HCT116 (cell line): ENCODE measurements around the gene SLC41A3. TPM values are rescaled to one million over a fixed set of nuclear protein-coding genes. Genes with fewer than 3 reads are reported as not detected.

Experiments used
- ATAC-seq: fragments of 200-7000 bp; cut with Tn5 transposase; 2 replicates; pipeline ENCODE4 v1.9.1; 2020; ENCODE audit warnings: mild to moderate bottlenecking, moderate library complexity
- BruUV-seq: library from RNA; stranded (reverse); fragments of 400-500 nt; replicated peaks from 2 replicates; lab custom pipeline; 2021; lab: Mats Ljungman, UMichigan
- CTCF ChIA-PET: fragments of 300-600 bp; sonication (Branson Sonifier 250); formaldehyde crosslinking; loops from one replicate; lab custom pipeline; 2021; ENCODE audit warnings: antibody characterized with exemption; lab: Charles Lee
- POLR2A ChIA-PET: fragments of 300-600, 350-600 bp; sonication (Branson Sonifier 250); formaldehyde crosslinking; loops from one replicate; lab custom pipeline; 2021; ENCODE audit warnings: antibody characterized with exemption; lab: Charles Lee
- RAD21 ChIA-PET, 2 experiments: fragments of 300-600 bp; sonication (Branson Sonifier 250); formaldehyde crosslinking; loops; one replicate each; lab custom pipeline; 2023; ENCODE audit warnings: low total read pairs in 2 of 2; ENCODE audit not compliant: uncharacterized antibody in 2 of 2, unreplicated experiment in 2 of 2, low non-redundant PET in 1 of 2; lab: Charles Lee
- DNase-seq: peaks from one replicate; pipeline ENCODE4 v3.0.0-alpha.2; 2010; ENCODE audit warnings: low read depth, low spot score
- H2AFZ ChIP-seq: fragments of 200-600 bp; shearing (Covaris generic), sonication (generic); 2 replicates; pipeline ENCODE4 v1.6.1; 2017; ENCODE audit warnings: low read depth, mixed run types, mixed read lengths, antibody characterized with exemption, low read length; ENCODE audit not compliant: poor library complexity, severe bottlenecking
- H3K27ac ChIP-seq: 2 replicates; pipeline ENCODE4 v1.5.1; 2012; ENCODE audit warnings: low read depth, low read length
- H3K27me3 ChIP-seq: fragments of 200-600 bp; sonication (generic); 2 replicates; pipeline ENCODE4 v1.6.1; 2016; ENCODE audit warnings: mixed run types, low read length, mixed read lengths; ENCODE audit not compliant: insufficient read depth
- H3K36me3 ChIP-seq, 2 experiments: fragments of 200-500 bp in 1 of 2; fragments of 200-600 bp in 1 of 2; sonication (Bioruptor generic) in 1 of 2; sonication (generic) in 1 of 2; 2 replicates each; pipeline versions ENCODE4 v1.5.1 to v1.6.1; 2014 to 2016; ENCODE audit warnings: low read length in 2 of 2, inconsistent platforms in 1 of 2, mixed read lengths in 1 of 2, mixed run types in 1 of 2; ENCODE audit not compliant: insufficient read depth in 2 of 2, control insufficient read depth in 1 of 2
- H3K4me1 ChIP-seq, 2 experiments: fragments of 200-600 bp in 1 of 2; sonication (generic) in 1 of 2; 2 replicates each; pipeline versions ENCODE4 v1.5.1 to v1.6.1; 2012 to 2017; ENCODE audit warnings: low read length in 2 of 2, inconsistent platforms in 1 of 2, mild to moderate bottlenecking in 1 of 2, mixed read lengths in 1 of 2, mixed run types in 1 of 2, moderate library complexity in 1 of 2; ENCODE audit not compliant: insufficient read depth in 2 of 2, control insufficient read depth in 1 of 2
- H3K4me2 ChIP-seq: fragments of 200-600 bp; sonication (generic); 2 replicates; pipeline ENCODE4 v1.6.1; 2017; ENCODE audit warnings: mixed run types, low read length, mixed read lengths
- H3K4me3 ChIP-seq, 2 experiments: fragments of 200-600 bp in 1 of 2; sonication (generic) in 1 of 2; replicated peaks in 1 of 2; 2 replicates each; pipeline ENCODE4 v1.5.1; 2011 to 2016; ENCODE audit warnings: low read length in 2 of 2, control low read depth in 1 of 2, low read depth in 1 of 2, mild to moderate bottlenecking in 1 of 2, mixed read lengths in 1 of 2, mixed run types in 1 of 2
- H3K79me2 ChIP-seq: fragments of 200-600 bp; sonication (generic); 2 replicates; pipeline ENCODE4 v1.6.1; 2017; ENCODE audit warnings: mild to moderate bottlenecking, mixed run types, low read length, moderate library complexity, mixed read lengths; ENCODE audit not compliant: insufficient read depth
- H3K9ac ChIP-seq: fragments of 200-600 bp; sonication (generic); 2 replicates; pipeline ENCODE4 v1.6.1; 2016; ENCODE audit warnings: low read length, mixed read lengths
- H3K9me2 ChIP-seq: fragments of 200-600 bp; sonication (generic), shearing (Covaris generic); 2 replicates; pipeline ENCODE4 v1.6.1; 2017; ENCODE audit warnings: mixed run types, mild to moderate bottlenecking, moderate library complexity; ENCODE audit not compliant: insufficient read depth
- H3K9me3 ChIP-seq, 2 experiments: fragments of 200-500 bp in 1 of 2; fragments of 200-600 bp in 1 of 2; sonication (Bioruptor generic) in 1 of 2; sonication (generic) in 1 of 2; 2 replicates each; pipeline ENCODE4 v1.6.1; 2014 to 2017; ENCODE audit warnings: low read length in 2 of 2, mixed read lengths in 2 of 2, inconsistent platforms in 1 of 2, low read depth in 1 of 2, mild to moderate bottlenecking in 1 of 2, mixed run types in 1 of 2, moderate library complexity in 1 of 2; ENCODE audit not compliant: control insufficient read depth in 1 of 2, insufficient read depth in 1 of 2
- H4K20me1 ChIP-seq: fragments of 200-600 bp; sonication (generic), shearing (Covaris generic); 2 replicates; pipeline ENCODE4 v1.6.1; 2017; ENCODE audit warnings: mixed run types, mild to moderate bottlenecking, moderate library complexity; ENCODE audit not compliant: insufficient read depth
- ATF3 ChIP-seq: IDR thresholded peaks from 2 replicates; pipeline ENCODE4 v1.6.1; 2012
- CBX3 ChIP-seq: IDR thresholded peaks from 2 replicates; pipeline ENCODE4 v1.6.1; 2012; ENCODE audit warnings: low read depth
- CEBPB ChIP-seq: IDR thresholded peaks from 2 replicates; pipeline ENCODE4 v1.6.1; 2012; ENCODE audit warnings: low read depth
- CTCF ChIP-seq, 3 experiments: fragments of 200-600 bp in 1 of 3; sonication (generic) in 1 of 3; IDR thresholded peaks in 2 of 3; conservative IDR thresholded peaks in 1 of 3; 2 replicates each; pipeline ENCODE4 v1.5.1; 2012 to 2017; ENCODE audit warnings: low read depth in 2 of 3, low read length in 2 of 3, antibody characterized with exemption in 1 of 3, borderline replicate concordance in 1 of 3, control low read depth in 1 of 3, mild to moderate bottlenecking in 1 of 3, mixed read lengths in 1 of 3, mixed run types in 1 of 3, moderate library complexity in 1 of 3; ENCODE audit not compliant: insufficient read depth in 1 of 3
- EGR1 ChIP-seq: IDR thresholded peaks from 2 replicates; pipeline ENCODE4 v1.6.1; 2012; ENCODE audit warnings: low read depth
- EZH2 ChIP-seq: fragments of 200-600 bp; sonication (generic); IDR thresholded peaks from 2 replicates; pipeline ENCODE4 v1.6.1; 2017; ENCODE audit warnings: antibody characterized with exemption, mixed run types
- FOSL1 ChIP-seq: IDR thresholded peaks from 2 replicates; pipeline ENCODE4 v1.6.1; 2012; ENCODE audit warnings: low read depth
- JUND ChIP-seq: IDR thresholded peaks from 2 replicates; pipeline ENCODE4 v1.6.1; 2012
- MAX ChIP-seq: IDR thresholded peaks from 2 replicates; pipeline ENCODE4 v1.6.1; 2012
- POLR2A ChIP-seq: IDR thresholded peaks from 2 replicates; pipeline ENCODE4 v1.7.0; 2011; ENCODE audit warnings: borderline replicate concordance; ENCODE audit not compliant: insufficient read depth, insufficient read length; ENCODE audit errors: extremely low read depth
- POLR2AphosphoS5 ChIP-seq: IDR thresholded peaks from 2 replicates; pipeline ENCODE4 v1.6.1; 2011; ENCODE audit warnings: mild to moderate bottlenecking, low read depth, low read length, moderate library complexity
- RAD21 ChIP-seq: IDR thresholded peaks from 2 replicates; pipeline ENCODE4 v1.6.1; 2012; ENCODE audit warnings: low read depth, mild to moderate bottlenecking
- REST ChIP-seq: IDR thresholded peaks from 2 replicates; pipeline ENCODE4 v1.6.1; 2012; ENCODE audit warnings: low read depth
- SIN3A ChIP-seq: IDR thresholded peaks from 2 replicates; pipeline ENCODE4 v1.6.1; 2012; ENCODE audit warnings: low read depth
- SP1 ChIP-seq: IDR thresholded peaks from 2 replicates; pipeline ENCODE4 v1.6.1; 2012; ENCODE audit warnings: low read depth
- SRF ChIP-seq: IDR thresholded peaks from 2 replicates; pipeline ENCODE4 v1.6.1; 2012; ENCODE audit warnings: low read depth
- TCF7L2 ChIP-seq: IDR thresholded peaks from 2 replicates; pipeline ENCODE4 v1.7.0; 2011; ENCODE audit warnings: borderline replicate concordance, inconsistent platforms; ENCODE audit not compliant: insufficient read depth, insufficient read length; ENCODE audit errors: extremely low read depth
- YY1 ChIP-seq: IDR thresholded peaks from 2 replicates; pipeline ENCODE4 v1.6.1; 2011; ENCODE audit warnings: low read length, low read depth, moderate library complexity, mild to moderate bottlenecking; ENCODE audit not compliant: insufficient replicate concordance; ENCODE audit errors: extremely low read depth
- ZBTB33 ChIP-seq: IDR thresholded peaks from 2 replicates; pipeline ENCODE4 v1.6.1; 2011; ENCODE audit warnings: mild to moderate bottlenecking, low read length, moderate library complexity; ENCODE audit not compliant: insufficient replicate concordance; ENCODE audit errors: extremely low read depth
- ZFX ChIP-seq: fragments of 450-650 bp; IDR thresholded peaks from 2 replicates; pipeline ENCODE4 v1.6.1; 2017
- intact Hi-C: fragments of 100-400 bp; cut with micrococcal nuclease; formaldehyde crosslinking; loops from 2 replicates; pipeline ENCODE4 v1.10.0; 2022
- total RNA-seq: library from RNA; stranded (reverse); gene quantifications from one replicate; pipeline ENCODE4 v1.2.1, GENCODE V29; 2021; ENCODE audit not compliant: unreplicated experiment

Gene SLC41A3
- total RNA-seq, 1 experiment from 2014 or later: 45.9 TPM

- POLR2A ChIA-PET: no interaction called here
- intact Hi-C loops: no loop called here
- no peak overlapping the region for H3K27ac ChIP-seq
Observed at GRCh38 chr3:126022741-126023359, 61.1 kb downstream of the SLC41A3 start.

More at GRCh38 chr3:126022741-126023359, 61.1 kb downstream of the SLC41A3 start:
- H3K4me3 ChIP-seq: no peak overlapping the region
- RAD21 ChIA-PET: no interaction called here
- ATAC-seq (no peak), DNase-seq (no peak)
- H3K4me1 ChIP-seq: no peaks in the 10 kb centered on the region
- BruUV-seq: no TSS peak
- H3K9me3 ChIP-seq: peaks cover 0 to 6% of the 10 kb centered on the region in 2 experiments; a peak in 1 of 4 replicates
- CTCF ChIA-PET: no interaction called here
- H2AFZ ChIP-seq: no peak overlapping the region
- no peaks in the 10 kb centered on the region for H3K9me2 ChIP-seq
- no peak for TF ChIP-seq REST
- TF ChIP-seq CEBPB: no peak
- no peak for TF ChIP-seq RAD21
- no peak for TF ChIP-seq CTCF (IDR thresholded peaks at IDR 0.05 in 2 of 3, conservative IDR thresholded peaks at IDR 0.05 in 1 of 3; ENCODE audit: borderline replicate concordance in 1 of 3, insufficient read depth in 1 of 3, low read depth in 2 of 3, low read length in 2 of 3)
- no peak for TF ChIP-seq SIN3A
- no peak for TF ChIP-seq POLR2A
- no peak for TF ChIP-seq SP1
- TF ChIP-seq ATF3: no peak
- TF ChIP-seq YY1: no peak
- TF ChIP-seq ZFX: no peak
- TF ChIP-seq MAX: no peak
- no peak for TF ChIP-seq CBX3
- no peak for TF ChIP-seq ZBTB33
- no peak for TF ChIP-seq TCF7L2
- no peak for TF ChIP-seq EGR1
- no peak for TF ChIP-seq EZH2
- TF ChIP-seq POLR2AphosphoS5: no peak
- TF ChIP-seq JUND: no peak
- no peak for TF ChIP-seq SRF
- no peak for TF ChIP-seq FOSL1
- no peaks in the 10 kb centered on the region for H4K20me1 ChIP-seq
- H3K9ac ChIP-seq: no peak overlapping the region
- H3K27me3 ChIP-seq: no peaks in the 10 kb centered on the region
- no peak overlapping the region for H3K4me2 ChIP-seq
- 0 out of 4 replicates have a peak, but pooled peaks cover 0 to 4% of the 10 kb centered on the region in 2 experiments for H3K36me3 ChIP-seq
- H3K79me2 ChIP-seq: no peaks in the 10 kb centered on the region
